GM23338 (cell line): ENCODE results near the gene CDKAL1. TPM values are rescaled to one million over a fixed set of nuclear protein-coding genes. Genes with fewer than 3 reads are reported as not detected.

Experiments used
- ATAC-seq: fragments of 200-7000 bp; cut with Tn5 transposase; 3 replicates; pipeline ENCODE4 v1.9.1; 2020
- DNase-seq: peaks from one replicate; pipeline ENCODE4 v3.0.0-alpha.2; 2015; ENCODE audit warnings: low spot score
- H2AFZ ChIP-seq: fragments of 200-600 bp; sonication (generic); 2 replicates; pipeline ENCODE4 v1.8.0; 2016; ENCODE audit warnings: antibody characterized with exemption, mild to moderate bottlenecking, moderate library complexity
- H3F3A ChIP-seq: fragments of 200-600 bp; sonication (generic); replicated peaks from 2 replicates; pipeline ENCODE4 v1.8.0; 2017; ENCODE audit warnings: antibody characterized with exemption, mixed run types, low read depth
- H3K27ac ChIP-seq: fragments of 200-600 bp; sonication (generic); 2 replicates; pipeline ENCODE4 v1.6.1; 2016; ENCODE audit warnings: low read depth
- H3K27me3 ChIP-seq: fragments of 200-600 bp; sonication (generic); 2 replicates; pipeline ENCODE4 v1.8.0; 2016; ENCODE audit warnings: mild to moderate bottlenecking, mixed run types, moderate library complexity; ENCODE audit not compliant: insufficient read depth
- H3K36me3 ChIP-seq: fragments of 200-600 bp; sonication (generic); 2 replicates; pipeline ENCODE4 v1.8.0; 2016; ENCODE audit warnings: mild to moderate bottlenecking; ENCODE audit not compliant: insufficient read depth
- H3K4me1 ChIP-seq: fragments of 200-600 bp; sonication (generic); 2 replicates; pipeline ENCODE4 v1.8.0; 2016; ENCODE audit warnings: mild to moderate bottlenecking, moderate library complexity; ENCODE audit not compliant: insufficient read depth
- H3K4me2 ChIP-seq: fragments of 200-600 bp; sonication (generic); 2 replicates; pipeline ENCODE4 v1.7.1; 2017; ENCODE audit warnings: mixed run types
- H3K4me3 ChIP-seq: fragments of 200-600 bp; sonication (generic); 2 replicates; pipeline ENCODE4 v1.6.1; 2016; ENCODE audit warnings: mixed run types
- H3K79me2 ChIP-seq: fragments of 200-600 bp; sonication (generic); replicated peaks from 2 replicates; pipeline ENCODE4 v1.8.0; 2017; ENCODE audit warnings: mild to moderate bottlenecking; ENCODE audit not compliant: insufficient read depth
- H3K9me2 ChIP-seq: fragments of 200-600 bp; sonication (generic); 2 replicates; pipeline ENCODE4 v1.8.0; 2017; ENCODE audit not compliant: insufficient read depth
- H4K20me1 ChIP-seq: fragments of 200-600 bp; sonication (generic); replicated peaks from 2 replicates; pipeline ENCODE4 v1.8.0; 2017; ENCODE audit warnings: mild to moderate bottlenecking; ENCODE audit not compliant: insufficient read depth
- H3K27ac Mint-ChIP-seq: 2 replicates; pipeline ENCODE4 v1.8.0; 2020; ENCODE audit warnings: inconsistent platforms, mild to moderate bottlenecking, moderate library complexity, mixed read lengths
- H3K27me3 Mint-ChIP-seq: 3 replicates; pipeline ENCODE4 v1.8.0; 2022; ENCODE audit warnings: low read depth, mild to moderate bottlenecking, moderate library complexity, mixed read lengths, inconsistent platforms; ENCODE audit not compliant: insufficient read depth, poor library complexity
- H3K36me3 Mint-ChIP-seq: 3 replicates; pipeline ENCODE4 v1.8.0; 2021; ENCODE audit warnings: low read depth, mild to moderate bottlenecking, inconsistent platforms, moderate library complexity, mixed read lengths
- H3K4me1 Mint-ChIP-seq: 3 replicates; pipeline ENCODE4 v1.8.0; 2020; ENCODE audit warnings: mild to moderate bottlenecking, inconsistent platforms, mixed read lengths
- H3K4me3 Mint-ChIP-seq: 3 replicates; pipeline ENCODE4 v1.8.0; 2021; ENCODE audit warnings: moderate library complexity, mild to moderate bottlenecking, inconsistent platforms, mixed read lengths
- H3K9me3 Mint-ChIP-seq: 3 replicates; pipeline ENCODE4 v1.8.0; 2020; ENCODE audit warnings: moderate library complexity, mild to moderate bottlenecking, inconsistent platforms, mixed read lengths
- CREB1 ChIP-seq: fragments of 250-450 bp; sonication (Bioruptor Pico); IDR thresholded peaks from 2 replicates; pipeline ENCODE4 v1.5.0; 2020; ENCODE audit warnings: low read depth, mild to moderate bottlenecking, moderate library complexity
- EZH2 ChIP-seq: fragments of 200-600 bp; sonication (generic); IDR thresholded peaks from one replicate; pipeline ENCODE4 v1.8.0; 2017; ENCODE audit warnings: antibody characterized with exemption, mild to moderate bottlenecking, low read depth; ENCODE audit not compliant: unreplicated experiment
- POLR2AphosphoS5 ChIP-seq: IDR thresholded peaks from 2 replicates; pipeline ENCODE4 v1.6.1; 2016; ENCODE audit warnings: antibody characterized with exemption, low read depth
- ZNF114 ChIP-seq: fragments of 250-450 bp; sonication (Bioruptor Pico); IDR thresholded peaks from 2 replicates; pipeline ENCODE4 v1.5.0; 2020; ENCODE audit warnings: mild to moderate bottlenecking, moderate library complexity
- ZNF462 ChIP-seq: fragments of 250-450 bp; sonication (Bioruptor Pico); IDR thresholded peaks from 2 replicates; pipeline ENCODE4 v1.5.0; 2020; ENCODE audit warnings: mild to moderate bottlenecking, moderate library complexity
- polyA plus RNA-seq: library from polyadenylated mRNA; unstranded; fragments of >200 nt; fragmentation: Nextera tagmentation; extraction: Ambion mirVana; gene quantifications from 2 replicates; pipeline ENCODE4 v1.2.1, GENCODE V29; 2016
- total RNA-seq: library from RNA; depleted of rRNA; stranded (reverse); fragments of >200 nt; shearing (Covaris generic); gene quantifications from 2 replicates; pipeline ENCODE4 v1.2.3, GENCODE V29; 2014
- TF ChIP-seq, protein P1 (sequence below): IDR thresholded peaks from 2 replicates; pipeline ENCODE4 v1.6.1; 2016; ENCODE audit warnings: antibody characterized with exemption
- TF ChIP-seq, protein P2 (sequence below), 2 experiments: fragments of 200-600 bp in 1 of 2; sonication (generic) in 1 of 2; conservative IDR thresholded peaks; 2 replicates each; pipeline versions ENCODE4 v1.5.1 to v1.6.1; 2016 to 2017; ENCODE audit warnings: antibody characterized with exemption in 2 of 2, low read depth in 2 of 2, mild to moderate bottlenecking in 2 of 2, moderate library complexity in 1 of 2

The CDKAL1 gene
- total and polyA plus RNA-seq, 2 experiments from 2014 or later: 17.8 to 35.0 TPM

DNA sequence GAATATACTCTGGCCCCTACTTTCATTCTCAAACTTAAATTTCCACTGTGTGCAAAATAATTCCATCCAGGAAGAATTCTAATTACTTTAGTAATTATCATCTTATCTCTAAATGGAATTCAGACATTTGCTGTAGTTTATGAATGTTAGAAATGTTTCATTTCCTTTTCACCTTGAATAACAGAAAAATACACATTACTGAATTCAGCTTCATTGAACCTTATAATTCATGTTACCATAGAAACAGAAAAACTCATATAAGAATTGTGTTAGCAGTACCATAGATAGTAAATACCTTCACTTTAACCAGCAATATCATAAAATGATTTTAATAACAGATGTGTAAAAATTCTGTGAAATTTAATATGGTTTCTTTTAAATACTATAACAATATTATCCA is 514.9 kb downstream of the CDKAL1 start (continued):
- TF ChIP-seq ZNF462 (CRISPR knock-in tag) (no peak), POLR2AphosphoS5 (no peak), CREB1 (CRISPR knock-in tag) (no peak), EZH2 (no peak), ZNF114 (no peak)
- TF ChIP-seq, protein P1, sequence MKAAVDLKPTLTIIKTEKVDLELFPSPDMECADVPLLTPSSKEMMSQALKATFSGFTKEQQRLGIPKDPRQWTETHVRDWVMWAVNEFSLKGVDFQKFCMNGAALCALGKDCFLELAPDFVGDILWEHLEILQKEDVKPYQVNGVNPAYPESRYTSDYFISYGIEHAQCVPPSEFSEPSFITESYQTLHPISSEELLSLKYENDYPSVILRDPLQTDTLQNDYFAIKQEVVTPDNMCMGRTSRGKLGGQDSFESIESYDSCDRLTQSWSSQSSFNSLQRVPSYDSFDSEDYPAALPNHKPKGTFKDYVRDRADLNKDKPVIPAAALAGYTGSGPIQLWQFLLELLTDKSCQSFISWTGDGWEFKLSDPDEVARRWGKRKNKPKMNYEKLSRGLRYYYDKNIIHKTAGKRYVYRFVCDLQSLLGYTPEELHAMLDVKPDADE: no peak

GRCh38 chr6:21049572-21049971 is 515.3 kb downstream of the CDKAL1 start:
- H3K9me3 Mint-ChIP-seq: no peaks in the 10 kb centered on the region
- H3K27me3 Mint-ChIP-seq: no peaks in the 10 kb centered on the region
- H3K9me2 ChIP-seq: no peaks in the 10 kb centered on the region
- TF ChIP-seq ZNF462 (CRISPR knock-in tag): no peak
- no peak for TF ChIP-seq EZH2
- no peak for TF ChIP-seq CREB1 (CRISPR knock-in tag)
- TF ChIP-seq, protein P2, sequence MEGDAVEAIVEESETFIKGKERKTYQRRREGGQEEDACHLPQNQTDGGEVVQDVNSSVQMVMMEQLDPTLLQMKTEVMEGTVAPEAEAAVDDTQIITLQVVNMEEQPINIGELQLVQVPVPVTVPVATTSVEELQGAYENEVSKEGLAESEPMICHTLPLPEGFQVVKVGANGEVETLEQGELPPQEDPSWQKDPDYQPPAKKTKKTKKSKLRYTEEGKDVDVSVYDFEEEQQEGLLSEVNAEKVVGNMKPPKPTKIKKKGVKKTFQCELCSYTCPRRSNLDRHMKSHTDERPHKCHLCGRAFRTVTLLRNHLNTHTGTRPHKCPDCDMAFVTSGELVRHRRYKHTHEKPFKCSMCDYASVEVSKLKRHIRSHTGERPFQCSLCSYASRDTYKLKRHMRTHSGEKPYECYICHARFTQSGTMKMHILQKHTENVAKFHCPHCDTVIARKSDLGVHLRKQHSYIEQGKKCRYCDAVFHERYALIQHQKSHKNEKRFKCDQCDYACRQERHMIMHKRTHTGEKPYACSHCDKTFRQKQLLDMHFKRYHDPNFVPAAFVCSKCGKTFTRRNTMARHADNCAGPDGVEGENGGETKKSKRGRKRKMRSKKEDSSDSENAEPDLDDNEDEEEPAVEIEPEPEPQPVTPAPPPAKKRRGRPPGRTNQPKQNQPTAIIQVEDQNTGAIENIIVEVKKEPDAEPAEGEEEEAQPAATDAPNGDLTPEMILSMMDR (conservative IDR thresholded peaks at IDR 0.05; ENCODE audit: low read depth in 2 of 2): no peak

More at GRCh38 chr6:21049572-21049971, 515.3 kb downstream of the CDKAL1 start:
- no peaks in the 10 kb centered on the region for H3F3A ChIP-seq
- no peak overlapping the region for H3K27ac ChIP-seq
- no peaks in the 10 kb centered on the region for H3K27me3 ChIP-seq
- no peaks in the 10 kb centered on the region for H4K20me1 ChIP-seq
- DNase-seq (no peak), ATAC-seq (no peak)
- Mint-ChIP-seq H3K4me3 (no peak overlapping the region), H3K36me3 (no peaks in the 10 kb centered on the region), H3K4me1 (no peaks in the 10 kb centered on the region; the same call in 2 of the 3 replicates), H3K27ac (no peak overlapping the region)
- H3K79me2 ChIP-seq: no peaks in the 10 kb centered on the region
- no peak overlapping the region for H2AFZ ChIP-seq
- no peak overlapping the region for H3K4me2 ChIP-seq
- H3K4me3 ChIP-seq: no peak overlapping the region
- H3K4me1 ChIP-seq: no peaks in the 10 kb centered on the region
- H3K36me3 ChIP-seq: no peaks in the 10 kb centered on the region
